Suprapubic skin (tissue), 4 donors: ENCODE data around the gene MEIS1.

Experiments used
- EP300 ChIP-seq: sonication (generic); formaldehyde crosslinking; IDR thresholded peaks from one replicate; pipeline ENCODE4 v1.6.1; 2017; ENCODE audit warnings: antibody characterized with exemption
- POLR2A ChIP-seq, 2 donors: fragments of 450-650 bp; IDR thresholded peaks; one replicate each; pipeline ENCODE4 v1.6.1; 2017; ENCODE audit warnings: antibody characterized with exemption in 2 of 2, mild to moderate bottlenecking in 2 of 2, moderate library complexity in 2 of 2
- POLR2AphosphoS5 ChIP-seq, 3 donors: sonication (generic); formaldehyde crosslinking; IDR thresholded peaks; one replicate each; pipeline ENCODE4 v1.6.1; 2017; ENCODE audit warnings: antibody characterized with exemption in 3 of 3
- TF ChIP-seq, protein P1 (sequence below), 2 donors: fragments of 200-600 bp in 1 of 2; fragments of 450-650 bp in 1 of 2; sonication (generic) in 1 of 2; IDR thresholded peaks; one replicate each; pipeline ENCODE4 v1.5.1; 2016 to 2019; ENCODE audit warnings: antibody characterized with exemption in 2 of 2, mild to moderate bottlenecking in 1 of 2, moderate library complexity in 1 of 2

DNA sequence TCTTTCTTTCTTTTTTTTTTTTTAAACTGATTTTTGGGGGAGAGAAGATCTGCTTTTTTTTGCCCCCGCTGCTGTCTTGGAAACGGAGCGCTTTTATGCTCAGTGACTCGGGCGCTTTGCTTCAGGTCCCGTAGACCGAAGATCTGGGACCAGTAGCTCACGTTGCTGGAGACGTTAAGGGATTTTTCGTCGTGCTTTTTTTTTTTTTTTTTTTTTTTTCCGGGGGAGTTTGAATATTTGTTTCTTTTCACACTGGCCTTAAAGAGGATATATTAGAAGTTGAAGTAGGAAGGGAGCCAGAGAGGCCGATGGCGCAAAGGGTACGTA, 587 bp downstream of the MEIS1 start:
- TF ChIP-seq, protein P1, sequence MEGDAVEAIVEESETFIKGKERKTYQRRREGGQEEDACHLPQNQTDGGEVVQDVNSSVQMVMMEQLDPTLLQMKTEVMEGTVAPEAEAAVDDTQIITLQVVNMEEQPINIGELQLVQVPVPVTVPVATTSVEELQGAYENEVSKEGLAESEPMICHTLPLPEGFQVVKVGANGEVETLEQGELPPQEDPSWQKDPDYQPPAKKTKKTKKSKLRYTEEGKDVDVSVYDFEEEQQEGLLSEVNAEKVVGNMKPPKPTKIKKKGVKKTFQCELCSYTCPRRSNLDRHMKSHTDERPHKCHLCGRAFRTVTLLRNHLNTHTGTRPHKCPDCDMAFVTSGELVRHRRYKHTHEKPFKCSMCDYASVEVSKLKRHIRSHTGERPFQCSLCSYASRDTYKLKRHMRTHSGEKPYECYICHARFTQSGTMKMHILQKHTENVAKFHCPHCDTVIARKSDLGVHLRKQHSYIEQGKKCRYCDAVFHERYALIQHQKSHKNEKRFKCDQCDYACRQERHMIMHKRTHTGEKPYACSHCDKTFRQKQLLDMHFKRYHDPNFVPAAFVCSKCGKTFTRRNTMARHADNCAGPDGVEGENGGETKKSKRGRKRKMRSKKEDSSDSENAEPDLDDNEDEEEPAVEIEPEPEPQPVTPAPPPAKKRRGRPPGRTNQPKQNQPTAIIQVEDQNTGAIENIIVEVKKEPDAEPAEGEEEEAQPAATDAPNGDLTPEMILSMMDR (IDR thresholded peaks at IDR 0.05) = no peak
- no peak for TF ChIP-seq POLR2A (IDR thresholded peaks at IDR 0.05)
- no peak for TF ChIP-seq EP300
- TF ChIP-seq POLR2AphosphoS5 (IDR thresholded peaks at IDR 0.05) = no peak
